GM10266 (cell line): Measurements from ENCODE around the gene CEL.
A peak's percentile ranks its signal among the peaks of the same experiment; 100 is the strongest.
"Not testable (repeated sequence)": the region's sequence is repeated elsewhere in the genome, so short reads cannot be mapped to it uniquely, and the experiment has no call there.

Source experiments
- DNase-seq: peaks from one replicate; pipeline ENCODE4 v3.0.0; 2012; ENCODE audit errors: extremely low spot score
- CTCF ChIP-seq: IDR thresholded peaks from 2 replicates; pipeline ENCODE4 v1.5.1; 2012; ENCODE audit warnings: mild to moderate bottlenecking, low read depth; ENCODE audit not compliant: control insufficient read depth, insufficient read depth; ENCODE audit errors: missing control alignments

Gene CEL

GRCh38 chr9:133058071-133058470 is 3.7 kb upstream of the CEL start:
- no peak for TF ChIP-seq CTCF
- DNase-seq: no peak

GRCh38 chr9:133058550-133059320 is 3.0 kb upstream of the CEL start:
- no peak for TF ChIP-seq CTCF
- peak; percentile 43 for DNase-seq

GRCh38 chr9:133059623-133060022 is 2.2 kb upstream of the CEL start:
- DNase-seq: no peak
- TF ChIP-seq CTCF: no peak

GRCh38 chr9:133060417-133060841 is 1.4 kb upstream of the CEL start:
- no peak for DNase-seq
- TF ChIP-seq CTCF: no peak

GRCh38 chr9:133061019-133061763 is 590 bp upstream of the CEL start:
- DNase-seq: not testable (repeated sequence)

- DNase-seq: not testable (repeated sequence)
Measured at GRCh38 chr9:133062569-133062968, 788 bp downstream of the CEL start.

GRCh38 chr9:133063159-133063499 is 1.3 kb downstream of the CEL start:
- DNase-seq: no peak
- TF ChIP-seq CTCF: no peak

GRCh38 chr9:133063500-133064231 is 1.9 kb downstream of the CEL start:
- TF ChIP-seq CTCF: no peak
- DNase-seq: no peak
